Measurements from ENCODE around the gene CUL7.
"Not testable (repeated sequence)": the region's sequence is repeated elsewhere in the genome, so short reads cannot be mapped to it uniquely, and the experiment has no call there.

CUL7 gene

GRCh38 chr6:43053545-43054205, at the start of gene CUL7:
Gene CUL7 (minus strand): TSS chr6:43053851. CDS start chr6:43052788, 1,063 bp downstream.
- DNase-seq: peak; percentile 88

- no peak for DNase-seq
These were observed 47.8 kb upstream of the CUL7 start for GRCh38 chr6:43101497-43101896.

- no peak for DNase-seq
These were observed 43.9 kb upstream of the CUL7 start for GRCh38 chr6:43097502-43097901.

- DNase-seq: no peak
These were observed 43.4 kb upstream of the CUL7 start for GRCh38 chr6:43097098-43097489.

- DNase-seq: no peak
These were observed 42.9 kb upstream of the CUL7 start for GRCh38 chr6:43096451-43097097.

- no peak for DNase-seq
These were observed 42.3 kb upstream of the CUL7 start for GRCh38 chr6:43095939-43096338.

- no peak for DNase-seq
These were observed 40.0 kb upstream of the CUL7 start for GRCh38 chr6:43093436-43094289.

- DNase-seq: no peak
These were observed 39.0 kb upstream of the CUL7 start for GRCh38 chr6:43092635-43093034.

- DNase-seq: no peak
These were observed 37.9 kb upstream of the CUL7 start for GRCh38 chr6:43091436-43091991.

- DNase-seq: no peak
These were observed 37.4 kb upstream of the CUL7 start for GRCh38 chr6:43091020-43091419.

GRCh38 chr6:43090559-43090956, 36.9 kb upstream of the CUL7 start:
- DNase-seq: no peak

- no peak for DNase-seq
These were observed 36.4 kb upstream of the CUL7 start for GRCh38 chr6:43089874-43090558.

GRCh38 chr6:43089467-43089866, 35.8 kb upstream of the CUL7 start:
- DNase-seq: no peak

- DNase-seq: no peak
These were observed 35.0 kb upstream of the CUL7 start for GRCh38 chr6:43088654-43089056.

GRCh38 chr6:43086022-43086658, 32.5 kb upstream of the CUL7 start:
- no peak for DNase-seq

- no peak for DNase-seq
These were observed 29.4 kb upstream of the CUL7 start for GRCh38 chr6:43082806-43083655.

GRCh38 chr6:43081922-43082321, 28.3 kb upstream of the CUL7 start:
- DNase-seq: not testable (repeated sequence)

GRCh38 chr6:43081043-43081442, 27.4 kb upstream of the CUL7 start:
- no peak for DNase-seq

GRCh38 chr6:43078691-43079090, 25.0 kb upstream of the CUL7 start:
- DNase-seq: no peak

- DNase-seq: no peak
These were observed 24.4 kb upstream of the CUL7 start for GRCh38 chr6:43077981-43078511.

GRCh38 chr6:43077333-43077809, 23.7 kb upstream of the CUL7 start:
- DNase-seq: no peak
